ENCODE measurements around the gene FBH1. TPM values are rescaled to one million over a fixed set of nuclear protein-coding genes. Genes with fewer than 3 reads are reported as not detected.

FBH1 gene
- total and polyA plus RNA-seq, 12 donors = 68.9 to 165 (median 106) TPM

DNA sequence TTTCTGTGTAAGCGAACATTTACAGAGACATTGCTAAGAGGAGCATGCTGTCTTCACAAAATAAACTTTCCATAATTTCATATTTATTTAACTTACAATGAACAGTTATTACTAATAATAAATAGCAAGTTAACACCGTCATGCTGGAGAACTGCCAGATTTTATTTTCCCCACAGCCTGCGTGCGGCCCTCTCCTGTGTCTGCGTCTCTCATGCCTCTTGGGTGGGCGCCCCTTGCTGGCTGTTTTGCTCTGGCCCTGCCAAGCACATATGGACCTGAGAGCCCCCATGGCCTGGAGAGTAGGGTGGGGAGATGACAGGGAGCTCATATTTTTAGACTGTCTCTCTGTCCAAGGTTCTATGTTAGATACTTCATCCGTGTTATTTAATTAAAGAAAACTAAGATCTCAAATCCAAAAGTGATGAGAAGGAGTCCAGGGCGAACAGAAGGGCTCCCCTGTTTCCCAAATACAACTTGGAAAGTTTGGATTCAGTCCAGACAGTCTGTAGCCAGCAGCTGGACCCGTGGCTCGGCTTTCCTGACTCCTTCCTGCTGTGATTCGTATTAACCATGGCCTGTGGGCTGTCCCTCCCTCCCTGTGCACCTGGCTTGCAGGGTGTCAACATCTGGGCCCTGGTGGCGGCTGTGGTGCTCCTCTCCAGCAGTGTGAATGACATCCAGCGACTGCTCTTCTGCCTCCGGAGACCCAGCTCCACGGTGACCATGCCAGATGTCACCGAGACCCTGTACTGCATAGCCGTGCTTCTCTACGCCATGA is 20.5 kb downstream of the FBH1 start:
- DNase-seq = no peak
- WGBS, 4 donors = 83 to 85% (median 84%) methylated on average over 15 to 18 of the region's 18 CpGs
- Histone ChIP-seq H3K4me1 (replicated peaks in 1 of 2) (peaks cover 0 to 4% of the 10 kb centered on the region in 2 donors), H3K27me3 (no peaks in the 10 kb centered on the region), H3K9me3 (replicated peaks in 1 of 3) (no peaks in the 10 kb centered on the region), H3K4me3 (no peak overlapping the region), H3K27ac (no peak overlapping the region), H3K36me3 (replicated peaks in 1 of 2) (peaks cover 0 to 80% of the 10 kb centered on the region in 2 donors)
- intact Hi-C loops (cut with DNase I) = no loop called here
- TF ChIP-seq POLR2A (IDR thresholded peaks at IDR 0.05) = no peak
- TF ChIP-seq, protein P1, sequence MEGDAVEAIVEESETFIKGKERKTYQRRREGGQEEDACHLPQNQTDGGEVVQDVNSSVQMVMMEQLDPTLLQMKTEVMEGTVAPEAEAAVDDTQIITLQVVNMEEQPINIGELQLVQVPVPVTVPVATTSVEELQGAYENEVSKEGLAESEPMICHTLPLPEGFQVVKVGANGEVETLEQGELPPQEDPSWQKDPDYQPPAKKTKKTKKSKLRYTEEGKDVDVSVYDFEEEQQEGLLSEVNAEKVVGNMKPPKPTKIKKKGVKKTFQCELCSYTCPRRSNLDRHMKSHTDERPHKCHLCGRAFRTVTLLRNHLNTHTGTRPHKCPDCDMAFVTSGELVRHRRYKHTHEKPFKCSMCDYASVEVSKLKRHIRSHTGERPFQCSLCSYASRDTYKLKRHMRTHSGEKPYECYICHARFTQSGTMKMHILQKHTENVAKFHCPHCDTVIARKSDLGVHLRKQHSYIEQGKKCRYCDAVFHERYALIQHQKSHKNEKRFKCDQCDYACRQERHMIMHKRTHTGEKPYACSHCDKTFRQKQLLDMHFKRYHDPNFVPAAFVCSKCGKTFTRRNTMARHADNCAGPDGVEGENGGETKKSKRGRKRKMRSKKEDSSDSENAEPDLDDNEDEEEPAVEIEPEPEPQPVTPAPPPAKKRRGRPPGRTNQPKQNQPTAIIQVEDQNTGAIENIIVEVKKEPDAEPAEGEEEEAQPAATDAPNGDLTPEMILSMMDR (IDR thresholded peaks at IDR 0.05) = no peak

DNA sequence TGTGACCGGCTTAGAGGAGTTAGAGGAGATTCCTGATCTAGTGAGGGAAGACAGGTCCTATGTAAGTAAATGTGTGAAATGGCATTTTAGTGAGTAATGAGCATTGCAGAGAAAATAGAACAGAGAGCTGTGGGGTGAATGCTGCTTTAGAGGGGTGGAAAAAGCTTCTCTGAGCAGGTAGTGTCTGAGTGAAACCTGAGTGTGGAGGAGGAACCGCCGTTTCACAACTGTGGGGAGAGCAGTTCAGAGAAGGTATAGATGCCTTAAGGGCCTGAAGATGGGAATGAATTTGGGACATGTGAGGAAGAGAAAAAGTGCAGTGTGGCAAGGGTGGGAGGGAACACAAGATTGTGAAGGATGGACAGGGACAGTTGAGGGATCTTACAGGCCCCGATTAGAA is 21.6 kb downstream of the FBH1 start:
- no peak for DNase-seq
- Histone ChIP-seq H3K27me3 (no peaks in the 10 kb centered on the region), H3K9me3 (replicated peaks in 1 of 3) (no peaks in the 10 kb centered on the region), H3K4me1 (replicated peaks in 1 of 2) (no peaks in the 10 kb centered on the region), H3K36me3 (replicated peaks in 1 of 2) (peaks cover 0 to 80% of the 10 kb centered on the region in 2 donors), H3K4me3 (no peak overlapping the region), H3K27ac (no peak overlapping the region)
- WGBS, 4 donors = 94 to 98% (median 97%) methylated on average over 4 of the region's 4 CpGs
- TF ChIP-seq POLR2A (IDR thresholded peaks at IDR 0.05) = no peak
- TF ChIP-seq, protein P1 (IDR thresholded peaks at IDR 0.05) = no peak
- intact Hi-C loops (cut with DNase I) = no loop called here

DNA sequence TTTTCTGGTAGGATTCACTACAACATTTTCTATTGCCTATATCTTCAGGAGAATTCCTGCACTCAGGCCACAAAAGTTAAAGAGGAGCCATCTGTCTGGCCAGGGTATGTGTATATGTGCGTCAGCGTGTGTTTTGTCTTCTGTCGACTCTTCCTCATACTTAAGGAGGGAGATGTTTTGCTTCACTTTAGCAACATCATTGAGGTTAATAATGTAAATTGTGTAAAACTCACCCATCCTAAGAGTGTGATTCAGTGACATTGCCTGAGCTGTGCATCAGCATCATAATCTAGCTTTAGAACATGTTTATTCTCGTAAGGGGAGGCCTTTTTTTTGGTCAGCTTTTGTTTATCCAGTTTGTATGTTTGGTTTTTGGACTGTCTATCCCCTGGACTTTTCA is 23.7 kb downstream of the FBH1 start:
- intact Hi-C loops (cut with DNase I) = no loop called here
- TF ChIP-seq, protein P1 (IDR thresholded peaks at IDR 0.05) = no peak
- TF ChIP-seq POLR2A (IDR thresholded peaks at IDR 0.05) = no peak
- Histone ChIP-seq H3K4me3 (no peak overlapping the region), H3K4me1 (replicated peaks in 1 of 2) (no peaks in the 10 kb centered on the region), H3K27me3 (no peaks in the 10 kb centered on the region), H3K36me3 (replicated peaks in 1 of 2) (peaks cover 0 to 98% of the 10 kb centered on the region in 2 donors), H3K27ac (no peak overlapping the region), H3K9me3 (replicated peaks in 1 of 3) (no peaks in the 10 kb centered on the region)
- no peak for DNase-seq
- WGBS, 4 donors = 92 to 98% (median 95%) methylated on average over 4 of the region's 4 CpGs

DNA sequence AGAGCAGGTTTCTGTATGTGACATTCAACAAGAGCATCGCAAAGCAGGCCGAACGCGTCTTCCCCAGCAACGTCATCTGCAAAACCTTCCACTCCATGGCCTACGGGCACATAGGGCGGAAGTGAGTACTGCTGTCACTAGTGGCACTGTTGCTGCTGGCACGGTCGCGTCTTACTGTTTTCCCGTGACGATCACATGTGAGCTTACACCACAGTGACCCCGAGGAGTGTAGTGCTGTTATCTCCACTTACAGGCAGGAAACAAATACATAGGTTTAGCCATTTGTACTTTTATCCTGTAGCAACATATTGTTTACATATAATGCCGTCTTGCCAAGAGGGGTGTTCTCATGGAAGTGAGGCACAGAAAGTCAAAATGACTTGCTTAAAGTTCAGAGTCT is 25.4 kb downstream of the FBH1 start:
- intact Hi-C loops (cut with DNase I) = no loop called here
- no peaks in the 10 kb centered on the region for H3K27me3 ChIP-seq
- no peak for DNase-seq
- no peaks in the 10 kb centered on the region for H3K9me3 ChIP-seq (replicated peaks in 1 of 3)
- H3K36me3 ChIP-seq (replicated peaks in 1 of 2) = peaks cover 0 to 98% of the 10 kb centered on the region in 2 donors
- 91 to 96% (median 94%) methylated on average over 13 to 14 of the region's 14 CpGs for WGBS, 4 donors
- no peak overlapping the region for H3K4me3 ChIP-seq
- TF ChIP-seq POLR2A (IDR thresholded peaks at IDR 0.05) = no peak
- TF ChIP-seq, protein P1 (IDR thresholded peaks at IDR 0.05) = no peak
- H3K27ac ChIP-seq = no peak overlapping the region
- no peaks in the 10 kb centered on the region for H3K4me1 ChIP-seq (replicated peaks in 1 of 2)
